GM12891 (cell line): ENCODE results near the gene S100A16.

Source experiments
- POLR2A ChIP-seq: IDR thresholded peaks from 2 replicates; pipeline ENCODE4 v1.6.1; 2011; ENCODE audit warnings: low read depth, low read length, control low read depth
- POLR2AphosphoS5 ChIP-seq: IDR thresholded peaks from 2 replicates; pipeline ENCODE4 v1.6.1; 2011; ENCODE audit warnings: low read depth, low read length, control low read depth
- TAF1 ChIP-seq: IDR thresholded peaks from 2 replicates; pipeline ENCODE4 v1.6.1; 2011; ENCODE audit warnings: low read depth, low read length, control low read depth

DNA sequence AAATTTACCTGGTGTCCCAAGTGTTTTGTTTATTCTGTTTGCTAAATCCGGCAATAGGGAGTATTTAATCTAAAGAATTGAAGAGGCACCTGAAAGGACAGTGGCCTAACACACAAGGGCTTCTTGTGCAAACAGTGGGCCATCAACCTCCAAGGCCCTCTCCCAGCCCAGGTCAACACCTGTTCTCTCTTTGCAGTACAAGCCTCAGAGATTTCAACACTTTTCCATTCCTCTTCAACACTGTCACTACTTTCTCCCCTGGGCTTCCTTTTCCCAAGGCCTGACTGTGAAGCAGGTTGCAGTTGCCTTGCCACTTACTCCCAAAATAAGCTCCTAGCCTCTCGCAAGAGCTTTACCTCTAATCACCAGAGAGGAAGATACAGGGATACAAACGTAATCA, 42.4 kb upstream of the S100A16 start:
- TF ChIP-seq POLR2A (no peak), POLR2AphosphoS5 (no peak), TAF1 (no peak)
